Naive B cell (primary cell): Measurements from ENCODE around the gene ALDH3B1. TPM values are rescaled to one million over a fixed set of nuclear protein-coding genes. Genes with fewer than 3 reads are reported as not detected.

Experiments used
- ATAC-seq, 2 donors: fragments of 150-1000 bp; cut with Tn5 transposase; 2 replicates each; pipeline ENCODE4 v1.10.0; 2021; ENCODE audit warnings: low read depth in 2 of 2, mild to moderate bottlenecking in 2 of 2, moderate library complexity in 2 of 2
- DNase-seq: peaks from one replicate; pipeline ENCODE4 v3.0.0; 2022
- H3K27ac Mint-ChIP-seq, 6 donors: one replicate each; pipeline ENCODE4 v1.8.0; 2020 to 2022; ENCODE audit warnings: mild to moderate bottlenecking in 6 of 6, mixed read lengths in 6 of 6, moderate library complexity in 5 of 6, inconsistent platforms in 2 of 6
- H3K27me3 Mint-ChIP-seq, 3 donors: one replicate each; pipeline ENCODE4 v1.8.0; 2021 to 2022; ENCODE audit warnings: mixed read lengths in 3 of 3, mild to moderate bottlenecking in 1 of 3
- H3K36me3 Mint-ChIP-seq, 2 donors: one replicate each; pipeline ENCODE4 v1.8.0; 2020 to 2022; ENCODE audit warnings: mixed read lengths in 2 of 2, inconsistent platforms in 1 of 2, mild to moderate bottlenecking in 1 of 2
- H3K4me1 Mint-ChIP-seq, 3 donors: one replicate each; pipeline ENCODE4 v1.8.0; 2020 to 2022; ENCODE audit warnings: mixed read lengths in 3 of 3, inconsistent platforms in 1 of 3, mild to moderate bottlenecking in 1 of 3, moderate library complexity in 1 of 3
- H3K4me3 Mint-ChIP-seq, 8 donors: one replicate each; pipeline ENCODE4 v1.8.0; 2020 to 2022; ENCODE audit warnings: mild to moderate bottlenecking in 8 of 8, mixed read lengths in 8 of 8, moderate library complexity in 8 of 8, inconsistent platforms in 2 of 8
- H3K9me3 Mint-ChIP-seq, 7 donors: one replicate each; pipeline ENCODE4 v1.8.0; 2020 to 2022; ENCODE audit warnings: mixed read lengths in 7 of 7, mild to moderate bottlenecking in 5 of 7, inconsistent platforms in 2 of 7, moderate library complexity in 1 of 7
- polyA plus RNA-seq, 6 donors: library from polyadenylated mRNA; unstranded; fragments of 300-500 nt; fragmentation: Illumina TruSeq; gene quantifications; one replicate each; pipeline ENCODE4 v1.2.3, GENCODE V29; 2021; ENCODE audit warnings: low read depth in 6 of 6

ALDH3B1 gene
- polyA plus RNA-seq, 6 donors from 2014 or later: 0.33 to 0.94 (median 0.67) TPM; not detected in 1

DNA sequence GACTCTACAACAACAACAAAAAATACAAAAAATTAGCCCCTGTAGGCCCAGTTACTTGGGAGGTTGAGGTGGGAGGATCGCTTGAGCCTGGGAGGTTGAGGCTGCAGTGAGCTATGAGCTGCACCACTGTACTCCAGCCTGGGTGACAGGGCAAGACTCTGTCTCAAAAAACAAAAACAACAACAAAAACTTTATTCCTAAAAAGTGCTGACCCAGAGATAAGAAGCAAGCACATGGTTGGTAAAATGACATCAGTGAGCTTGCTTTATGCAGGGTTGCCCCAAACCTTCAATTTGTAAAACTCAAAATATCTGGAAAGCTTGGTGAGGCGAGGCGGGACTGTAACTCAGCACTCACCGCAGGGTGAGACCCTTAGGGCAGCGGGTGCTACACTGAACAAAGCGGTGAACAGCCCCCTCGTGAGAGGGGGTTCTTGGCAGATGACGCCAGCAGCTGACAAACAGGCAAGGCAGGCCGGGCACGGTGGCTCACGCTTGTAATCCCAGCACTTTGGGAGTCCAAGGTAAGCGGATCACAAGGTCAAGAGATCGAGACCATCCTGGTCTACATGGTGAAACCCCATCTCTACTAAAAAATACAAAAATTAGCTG, 25.2 kb downstream of the ALDH3B1 start:
- Mint-ChIP-seq H3K27ac (peak overlapping the region in 2 of 6 donors; percentile 74 to 81), H3K36me3 (no peaks in the 10 kb centered on the region), H3K27me3 (no peaks in the 10 kb centered on the region), H3K4me1 (peaks cover 31 to 41% (median 41%) of the 10 kb centered on the region in 3 donors), H3K4me3 (peak overlapping the region in 2 of 8 donors; percentile 64 to 81), H3K9me3 (no peaks in the 10 kb centered on the region)
- DNase-seq: no peak
- ATAC-seq: no peak

GRCh38 chr11:68036141-68036716, 26.1 kb downstream of the ALDH3B1 start:
- ATAC-seq (no peak), DNase-seq (no peak)
- no peaks in the 10 kb centered on the region for H3K27me3 Mint-ChIP-seq
- H3K4me3 Mint-ChIP-seq: peak overlapping the region in 2 of 8 donors; percentile 79 to 81
- no peaks in the 10 kb centered on the region for H3K36me3 Mint-ChIP-seq
- no peaks in the 10 kb centered on the region for H3K9me3 Mint-ChIP-seq
- peaks cover 28 to 38% (median 38%) of the 10 kb centered on the region in 3 donors for H3K4me1 Mint-ChIP-seq
- H3K27ac Mint-ChIP-seq: peak overlapping the region in 2 of 6 donors; percentile 81 to 83

DNA sequence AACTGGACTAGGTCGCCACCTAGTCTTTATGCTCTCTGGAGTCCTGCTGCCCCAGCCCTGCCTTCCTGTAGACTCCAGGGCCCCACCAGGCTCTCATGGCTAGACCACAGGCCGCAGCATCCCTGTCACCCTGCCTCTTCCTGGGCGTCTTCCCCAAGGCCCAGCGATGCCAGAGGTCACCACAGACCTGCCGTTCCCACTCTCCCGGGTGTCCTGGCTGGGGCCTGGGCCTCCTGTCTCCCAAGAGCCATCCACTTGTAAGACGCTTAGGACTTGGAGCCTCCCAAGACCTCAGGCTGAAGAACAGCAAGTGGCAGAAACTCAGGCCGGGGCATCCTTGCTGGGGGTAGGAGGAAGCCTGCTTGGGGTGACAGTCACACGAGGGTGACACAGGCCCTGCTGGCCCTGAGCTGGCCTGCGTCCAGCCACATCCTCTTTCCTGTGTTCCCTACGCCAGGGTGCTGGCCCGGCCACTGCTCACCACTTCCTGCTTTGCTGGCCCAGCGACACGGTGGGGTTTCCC, 26.7 kb downstream of the ALDH3B1 start:
- Mint-ChIP-seq H3K27me3 (no peaks in the 10 kb centered on the region), H3K27ac (peak overlapping the region; percentile 65 to 96 (median 74)), H3K4me1 (peaks cover 27 to 38% (median 37%) of the 10 kb centered on the region in 3 donors), H3K36me3 (no peaks in the 10 kb centered on the region), H3K9me3 (no peaks in the 10 kb centered on the region), H3K4me3 (peak overlapping the region in 4 of 8 donors; percentile 60 to 84 (median 74))
- no peak for ATAC-seq
- DNase-seq: no peak

DNA sequence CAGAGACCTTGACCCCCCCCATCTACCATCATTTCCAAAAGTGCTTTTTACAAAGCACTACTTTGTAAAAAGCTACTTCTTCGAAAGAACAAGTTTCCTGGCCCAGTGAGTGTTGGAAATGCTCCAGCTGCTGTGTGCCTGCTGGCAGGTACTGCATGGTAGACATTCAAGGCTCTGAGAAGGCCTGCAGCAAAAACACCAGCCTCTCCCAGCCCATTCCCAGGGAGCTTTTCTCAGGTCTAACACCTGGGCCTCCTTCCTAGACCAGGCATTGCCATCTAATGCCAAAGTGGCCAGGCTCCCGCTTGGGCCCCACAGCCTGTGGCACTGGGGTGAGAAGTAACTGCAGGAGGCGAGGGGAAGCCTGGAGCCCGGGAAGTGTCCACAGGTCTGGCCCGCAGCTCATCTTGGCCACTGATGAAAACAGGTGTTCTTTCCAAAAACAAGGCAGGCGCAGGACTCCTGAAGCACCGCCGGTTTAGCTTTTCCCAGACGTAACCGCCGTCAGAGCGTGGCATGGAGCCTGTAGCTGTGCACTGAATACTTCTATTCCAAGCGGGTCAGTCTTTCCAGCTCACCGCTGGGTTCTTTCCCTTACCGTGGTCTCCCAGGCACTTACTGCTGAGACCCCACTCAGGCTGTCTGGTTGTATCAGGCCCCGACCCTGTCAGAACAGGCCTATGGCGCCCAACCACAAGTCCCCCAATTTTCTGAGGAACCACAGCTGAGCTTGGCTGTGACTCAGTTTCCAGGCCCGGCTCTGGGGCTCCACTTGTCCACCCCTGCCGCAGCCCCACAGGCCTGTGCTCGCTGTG, 27.5 kb downstream of the ALDH3B1 start:
- Mint-ChIP-seq H3K9me3 (no peaks in the 10 kb centered on the region), H3K27me3 (no peaks in the 10 kb centered on the region), H3K4me1 (peaks cover 27 to 37% (median 37%) of the 10 kb centered on the region in 3 donors), H3K36me3 (no peaks in the 10 kb centered on the region), H3K4me3 (peak overlapping the region; percentile 51 to 84 (median 64)), H3K27ac (peak overlapping the region in 4 of 6 donors; percentile 65 to 96 (median 74))
- ATAC-seq (no peak), DNase-seq (no peak)

- Mint-ChIP-seq H3K9me3 (no peaks in the 10 kb centered on the region), H3K27ac (peak overlapping the region in 3 of 6 donors; percentile 12 to 93 (median 70)), H3K36me3 (no peaks in the 10 kb centered on the region), H3K4me1 (peaks cover 27 to 37% (median 37%) of the 10 kb centered on the region in 3 donors), H3K27me3 (no peaks in the 10 kb centered on the region), H3K4me3 (peak overlapping the region in 5 of 8 donors; percentile 46 to 94 (median 91))
- ATAC-seq (no peak), DNase-seq (no peak)
Observed at GRCh38 chr11:68038226-68038717, 28.1 kb downstream of the ALDH3B1 start.

GRCh38 chr11:68038718-68039525, 28.8 kb downstream of the ALDH3B1 start, which contains the start of gene TCIRG1:
TCIRG1 (plus strand) TSS chr11:68039025; CDS start chr11:68041272, 2,247 bp downstream.
- no peaks in the 10 kb centered on the region for H3K27me3 Mint-ChIP-seq
- peak within 1 kb of the TSS in 5 of 6 donors; percentile 93 to 96 (median 94) for H3K27ac Mint-ChIP-seq
- H3K36me3 Mint-ChIP-seq: no peaks in the 10 kb centered on the region
- H3K4me3 Mint-ChIP-seq: peak within 1 kb of the TSS; percentile 84 to 94 (median 92)
- peak; percentile 33 for DNase-seq
- peaks cover 27 to 37% (median 35%) of the 10 kb centered on the region in 3 donors for H3K4me1 Mint-ChIP-seq
- no peaks in the 10 kb centered on the region for H3K9me3 Mint-ChIP-seq
- peak; percentile 32 to 36 for ATAC-seq

- peak in 1 of 2 donors; percentile 3 for ATAC-seq
- Mint-ChIP-seq H3K9me3 (no peaks in the 10 kb centered on the region), H3K27ac (peak overlapping the region; percentile 90 to 96 (median 94)), H3K36me3 (no peaks in the 10 kb centered on the region), H3K27me3 (no peaks in the 10 kb centered on the region), H3K4me3 (peak overlapping the region; percentile 84 to 94 (median 92)), H3K4me1 (peaks cover 27 to 37% (median 35%) of the 10 kb centered on the region in 3 donors)
- DNase-seq: no peak
Observed at GRCh38 chr11:68039526-68040086, 29.5 kb downstream of the ALDH3B1 start.

DNA sequence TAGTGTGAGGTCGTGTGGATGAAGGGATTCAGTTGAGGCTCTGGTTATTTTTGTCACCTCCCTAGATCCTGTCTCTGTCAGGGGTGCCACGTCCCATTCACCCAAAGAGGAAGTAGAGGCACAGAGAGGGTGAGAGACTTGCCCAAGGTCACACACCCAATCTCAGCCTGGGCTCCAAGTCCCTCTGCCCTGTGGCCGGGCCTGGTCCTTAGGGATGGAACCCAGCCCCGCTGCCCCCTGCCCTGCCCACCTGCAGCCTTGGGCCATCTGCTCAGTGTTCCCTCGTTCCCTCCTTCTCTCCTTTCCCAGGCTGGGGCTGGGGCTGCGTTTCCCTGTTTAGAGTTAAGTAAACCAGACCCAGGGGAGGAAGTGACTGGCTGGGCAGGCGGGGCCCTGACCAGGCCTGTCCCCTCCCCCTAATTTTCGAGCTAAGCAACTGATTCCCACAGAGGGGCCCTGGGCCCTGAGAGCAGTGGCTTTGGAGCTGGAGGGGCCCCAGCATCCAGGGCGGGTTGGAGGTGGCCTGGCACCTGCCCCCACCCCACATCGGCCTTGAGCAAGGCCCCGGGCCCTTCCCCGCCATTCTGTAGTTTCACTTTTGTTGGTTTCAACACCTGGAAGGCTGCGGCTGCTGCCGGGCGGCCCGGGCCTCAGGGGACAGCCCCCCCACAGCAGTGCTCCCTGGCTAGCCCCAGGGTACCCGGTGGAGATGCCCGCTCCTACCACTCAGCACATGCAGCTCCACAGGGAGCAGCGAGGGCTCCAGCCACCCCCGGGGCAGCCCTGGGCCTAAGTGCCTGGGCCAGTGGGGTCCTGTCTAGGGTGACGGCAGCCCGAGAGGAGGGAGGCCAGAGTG, 30.2 kb downstream of the ALDH3B1 start:
- Mint-ChIP-seq H3K36me3 (no peaks in the 10 kb centered on the region), H3K4me1 (peaks cover 27 to 37% (median 34%) of the 10 kb centered on the region in 3 donors), H3K27ac (peak overlapping the region; percentile 90 to 96 (median 94)), H3K4me3 (peak overlapping the region; percentile 84 to 94 (median 92)), H3K9me3 (no peaks in the 10 kb centered on the region), H3K27me3 (no peaks in the 10 kb centered on the region)
- ATAC-seq (peak; percentile 85 to 87), DNase-seq (peak; percentile 77)

- ATAC-seq (no peak), DNase-seq (no peak)
- Mint-ChIP-seq H3K27me3 (no peaks in the 10 kb centered on the region), H3K4me1 (peaks cover 27 to 37% (median 33%) of the 10 kb centered on the region in 3 donors), H3K9me3 (no peaks in the 10 kb centered on the region), H3K4me3 (peak overlapping the region; percentile 6 to 94 (median 89)), H3K27ac (peak overlapping the region in 4 of 6 donors; percentile 57 to 96 (median 94)), H3K36me3 (no peaks in the 10 kb centered on the region)
Observed at GRCh38 chr11:68040957-68041591, 30.9 kb downstream of the ALDH3B1 start.

DNA sequence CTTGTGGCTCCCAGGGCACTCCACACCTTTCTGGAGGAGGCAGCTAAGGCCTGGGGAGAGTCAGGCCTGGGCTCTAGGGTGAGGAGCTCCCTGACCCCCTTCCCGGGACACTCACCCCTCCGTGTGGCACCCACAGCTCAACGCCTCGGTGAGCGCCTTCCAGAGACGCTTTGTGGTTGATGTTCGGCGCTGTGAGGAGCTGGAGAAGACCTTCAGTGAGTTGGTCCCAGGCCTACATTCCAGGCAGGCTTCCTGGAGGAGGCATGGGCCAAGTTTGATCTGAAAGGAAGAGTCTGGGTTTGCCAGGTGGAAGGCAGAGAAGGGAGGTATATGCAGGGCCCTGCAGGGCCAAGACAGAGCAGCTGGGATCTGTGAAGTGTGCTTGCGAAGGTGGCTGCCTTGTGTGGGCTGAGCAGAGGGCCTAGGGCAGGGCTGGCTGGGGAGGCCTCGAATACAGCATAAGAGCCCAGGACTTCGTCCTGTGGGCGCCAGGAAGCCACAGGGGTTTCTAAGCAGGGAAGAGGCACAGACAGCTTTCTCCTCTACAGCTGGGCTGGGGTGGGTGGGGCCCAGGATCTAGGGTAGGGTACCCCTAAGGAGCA, 31.6 kb downstream of the ALDH3B1 start:
- peak overlapping the region in 6 of 8 donors; percentile 7 to 81 (median 58) for H3K4me3 Mint-ChIP-seq
- H3K36me3 Mint-ChIP-seq: no peaks in the 10 kb centered on the region
- DNase-seq (no peak), ATAC-seq (no peak)
- no peaks in the 10 kb centered on the region for H3K9me3 Mint-ChIP-seq
- H3K27me3 Mint-ChIP-seq: no peaks in the 10 kb centered on the region
- peak overlapping the region in 1 of 6 donors; percentile 87 for H3K27ac Mint-ChIP-seq
- peaks cover 25 to 34% (median 30%) of the 10 kb centered on the region in 3 donors for H3K4me1 Mint-ChIP-seq
